Sciatic nerve (tissue), 2 donors: ENCODE results near the gene SH2D6. TPM values are rescaled to one million over a fixed set of nuclear protein-coding genes. Genes with fewer than 3 reads are reported as not detected.
"Not testable (repeated sequence)": the region's sequence is repeated elsewhere in the genome, so short reads cannot be mapped to it uniquely, and the experiment has no call there.

Experiments
- ATAC-seq: fragments of 200-7000 bp; cut with Tn5 transposase; one replicate; pipeline ENCODE4 v1.9.1; 2020; ENCODE audit warnings: mild to moderate bottlenecking, moderate library complexity
- DNase-seq: peaks from one replicate; pipeline ENCODE4 v3.0.0-alpha.2; 2020; ENCODE audit warnings: low spot score
- intact Hi-C: fragments of 100-400 bp; cut with DNase I; formaldehyde crosslinking; loops from one replicate; pipeline ENCODE4 v1.14.2; 2022
- total RNA-seq: library from RNA; stranded (reverse); fragmentation: NEBNext Ultra II Directional; extraction: Animal tissue kit (Norgen Biotek cat#: 25700); gene quantifications from one replicate; pipeline ENCODE4 v1.2.1, GENCODE V29; 2021
- donor health status: DM: no; HTN: no; CAD: no.
- donor health status: DM: no; HTN: no; CAD: no.

SH2D6 gene
- 0.40 TPM for total RNA-seq

GRCh38 chr2:85418132-85419008 is at the start of gene SH2D6:
Gene SH2D6 (plus strand): TSS chr2:85418714. CDS start chr2:85429466, 10,752 bp downstream.
- ATAC-seq (peak; percentile 89), DNase-seq (peak; percentile 92)
- intact Hi-C loops = no loop called here

GRCh38 chr2:85368921-85369320 is 49.6 kb upstream of the SH2D6 start:
- intact Hi-C loops = no loop called here
- no peak for DNase-seq
- peak; percentile 37 for ATAC-seq

- intact Hi-C loops = no loop called here
- no peak for ATAC-seq
Observed at GRCh38 chr2:85369500-85369899, 49.0 kb upstream of the SH2D6 start.

GRCh38 chr2:85371045-85371444 is 47.5 kb upstream of the SH2D6 start:
- ATAC-seq (peak; percentile 56), DNase-seq (no peak)
- intact Hi-C loops = no loop called here

More at GRCh38 chr2:85369500-85369899, 49.0 kb upstream of the SH2D6 start:
- no peak for DNase-seq

- intact Hi-C loops = no loop called here
- DNase-seq = no peak
- ATAC-seq = no peak
Observed at GRCh38 chr2:85376291-85377065, 42.0 kb upstream of the SH2D6 start.

GRCh38 chr2:85377083-85377482 is 41.4 kb upstream of the SH2D6 start:
- intact Hi-C loops = no loop called here
- no peak for ATAC-seq
- DNase-seq = no peak

GRCh38 chr2:85378257-85378656 is 40.3 kb upstream of the SH2D6 start:
- intact Hi-C loops = no loop called here
- DNase-seq = no peak
- ATAC-seq = no peak

- DNase-seq (no peak), ATAC-seq (no peak)
- intact Hi-C loops = no loop called here
Observed at GRCh38 chr2:85380048-85380447, 38.5 kb upstream of the SH2D6 start.

- ATAC-seq, intact Hi-C loops, DNase-seq: not testable (repeated sequence)
Observed at GRCh38 chr2:85383151-85383550, 35.4 kb upstream of the SH2D6 start.

- intact Hi-C loops = no loop called here
- ATAC-seq (no peak), DNase-seq (no peak)
Observed at GRCh38 chr2:85383850-85384249, 34.7 kb upstream of the SH2D6 start.

GRCh38 chr2:85385746-85386145 is 32.8 kb upstream of the SH2D6 start:
- ATAC-seq = no peak
- intact Hi-C loops = no loop called here
- no peak for DNase-seq

- intact Hi-C loops = no loop called here
- ATAC-seq = no peak
- no peak for DNase-seq
Observed at GRCh38 chr2:85387754-85388153, 30.8 kb upstream of the SH2D6 start.

GRCh38 chr2:85388878-85389538 is 29.5 kb upstream of the SH2D6 start:
- ATAC-seq (no peak), DNase-seq (peak; percentile 23)
- intact Hi-C loops = no loop called here

- ATAC-seq (peak; percentile 59), DNase-seq (peak; percentile 81)
- intact Hi-C loops = no loop called here
Observed at GRCh38 chr2:85390941-85391669, 27.4 kb upstream of the SH2D6 start.

GRCh38 chr2:85393836-85394235 is 24.7 kb upstream of the SH2D6 start:
- DNase-seq (no peak), ATAC-seq (peak; percentile 33)
- intact Hi-C loops = no loop called here

GRCh38 chr2:85394261-85394681 is 24.2 kb upstream of the SH2D6 start:
- intact Hi-C loops = no loop called here
- ATAC-seq (peak; percentile 51), DNase-seq (peak; percentile 67)

- ATAC-seq (no peak), DNase-seq (no peak)
- intact Hi-C loops = no loop called here
Observed at GRCh38 chr2:85394976-85395375, 23.5 kb upstream of the SH2D6 start.

- intact Hi-C loops = no loop called here
- DNase-seq = no peak
- ATAC-seq = no peak
Observed at GRCh38 chr2:85395912-85396475, 22.5 kb upstream of the SH2D6 start.
